GM12875 (cell line): Measurements from ENCODE around the gene PPP1R27.
A peak's percentile ranks its signal among the peaks of the same experiment; 100 is the strongest.

Experiments
- H3K4me3 ChIP-seq: one replicate; pipeline ENCODE4 v1.5.1; 2011; ENCODE audit warnings: low read depth, low read length, control low read depth
- CTCF ChIP-seq: IDR thresholded peaks from 2 replicates; pipeline ENCODE4 v1.5.1; 2011; ENCODE audit warnings: low read depth, mild to moderate bottlenecking, control low read depth, inconsistent platforms, low read length, moderate library complexity, borderline replicate concordance; ENCODE audit not compliant: insufficient read depth

Gene PPP1R27

GRCh38 chr17:81866440-81867169 lies 31.8 kb upstream of the PPP1R27 start:
- TF ChIP-seq CTCF, result no peak
- H3K4me3 ChIP-seq, result no peak overlapping the region

- no peak overlapping the region for H3K4me3 ChIP-seq
- TF ChIP-seq CTCF, result no peak
Measured at GRCh38 chr17:81865733-81866439, 31.0 kb upstream of the PPP1R27 start.

GRCh38 chr17:81865358-81865732 lies 30.5 kb upstream of the PPP1R27 start:
- H3K4me3 ChIP-seq, result no peak overlapping the region
- no peak for TF ChIP-seq CTCF

- no peak for TF ChIP-seq CTCF
- H3K4me3 ChIP-seq, result no peak overlapping the region
Measured at GRCh38 chr17:81863833-81864768, 29.3 kb upstream of the PPP1R27 start.

- no peak for TF ChIP-seq CTCF
- H3K4me3 ChIP-seq, result no peak overlapping the region
Measured at GRCh38 chr17:81863123-81863675, 28.3 kb upstream of the PPP1R27 start.

GRCh38 chr17:81860756-81861568 lies 26.1 kb upstream of the PPP1R27 start:
- peak overlapping the region; percentile 56 for H3K4me3 ChIP-seq
- no peak for TF ChIP-seq CTCF
